Esophagus squamous epithelium (tissue), 4 donors: ENCODE measurements around the gene ASTN2.

ENCODE experiments used
- CTCF ChIP-seq, 6 experiments: fragments of 450-650 bp in 4 of 6; fragments of 200-600 bp in 2 of 6; sonication (generic) in 2 of 6; IDR thresholded peaks; one replicate each; pipeline ENCODE4 v1.5.1; 2016 to 2019; ENCODE audit warnings: antibody characterized with exemption in 6 of 6, mild to moderate bottlenecking in 4 of 6, moderate library complexity in 4 of 6
- POLR2A ChIP-seq, 4 donors: fragments of 450-650 bp; IDR thresholded peaks; one replicate each; pipeline ENCODE4 v1.6.1; 2017; ENCODE audit warnings: antibody characterized with exemption in 4 of 4, mild to moderate bottlenecking in 4 of 4, moderate library complexity in 3 of 4

GRCh38 chr9:116798521-116798920, 616.3 kb downstream of the ASTN2 start:
- no peak for TF ChIP-seq CTCF (IDR thresholded peaks at IDR 0.05)
- TF ChIP-seq POLR2A (IDR thresholded peaks at IDR 0.05), result no peak
